BLaER1 treated with 17β-estradiol and CSF1 and Interleukin-3, amounts not matched to agents 10 nM and 100 nM (cell line): ENCODE data around the gene SPTBN4.

Experiments used
- H3K27ac ChIP-seq, 11 experiments: shearing (Covaris generic); formaldehyde crosslinking; 2 replicates each; pipeline ENCODE4 v1.8.1; 2022
- H3K27me3 ChIP-seq, 11 experiments: shearing (Covaris generic); formaldehyde crosslinking; 2 replicates each; pipeline ENCODE4 v1.8.1; 2022
- H3K36me3 ChIP-seq, 11 experiments: shearing (Covaris generic); formaldehyde crosslinking; 2 replicates each; pipeline ENCODE4 v1.8.1; 2022
- H3K4me1 ChIP-seq, 10 experiments: shearing (Covaris generic); formaldehyde crosslinking; 2 replicates each; pipeline ENCODE4 v1.8.1; 2022
- H3K4me2 ChIP-seq, 11 experiments: shearing (Covaris generic); formaldehyde crosslinking; 2 replicates each; pipeline ENCODE4 v1.8.1; 2022
- H3K4me3 ChIP-seq, 10 experiments: shearing (Covaris generic); formaldehyde crosslinking; 2 replicates each; pipeline ENCODE4 v1.8.1; 2022
- H3K9ac ChIP-seq, 11 experiments: shearing (Covaris generic); formaldehyde crosslinking; 2 replicates each; pipeline ENCODE4 v1.8.1; 2022
- H3K9me3 ChIP-seq, 11 experiments: shearing (Covaris generic); formaldehyde crosslinking; replicated peaks in 1 of 11; 2 replicates each; pipeline ENCODE4 v1.8.1; 2022
- H4K20me1 ChIP-seq, 11 experiments: shearing (Covaris generic); formaldehyde crosslinking; 2 replicates each; pipeline ENCODE4 v1.8.1; 2022
- Cebpa-rat ChIP-seq, 11 experiments: shearing (Covaris generic); IDR thresholded peaks; 2 replicates each; pipeline ENCODE4 v1.8.1; 2022

Gene SPTBN4

GRCh38 chr19:40523322-40524047 lies 56.7 kb downstream of the SPTBN4 start:
- Histone ChIP-seq H3K27ac (no peak overlapping the region), H3K36me3 (no peaks in the 10 kb centered on the region), H3K9me3 (no peaks in the 10 kb centered on the region), H3K9ac (no peak overlapping the region), H3K4me1 (peaks cover 0 to 6% (median 2%) of the 10 kb centered on the region in 10 experiments; a peak in 4 of 20 replicates), H3K4me2 (peak overlapping the region in 1 of 11 experiments; percentile 40; a peak in 3 of 22 replicates), H4K20me1 (no peaks in the 10 kb centered on the region), H3K27me3 (no peaks in the 10 kb centered on the region), H3K4me3 (no peak overlapping the region)
- TF ChIP-seq Cebpa-rat (IDR thresholded peaks at IDR 0.05): no peak

- no peaks in the 10 kb centered on the region for H4K20me1 ChIP-seq
- H3K27ac ChIP-seq: no peak overlapping the region
- H3K9me3 ChIP-seq: no peaks in the 10 kb centered on the region
- no peak for TF ChIP-seq Cebpa-rat (IDR thresholded peaks at IDR 0.05)
- H3K4me2 ChIP-seq: no peak overlapping the region
- H3K27me3 ChIP-seq: no peaks in the 10 kb centered on the region
- H3K4me1 ChIP-seq: peaks cover 0 to 6% (median 4%) of the 10 kb centered on the region in 10 experiments; a peak in 5 of 20 replicates
- no peaks in the 10 kb centered on the region for H3K36me3 ChIP-seq
- no peak overlapping the region for H3K9ac ChIP-seq
- H3K4me3 ChIP-seq: no peak overlapping the region
These were observed 57.3 kb downstream of the SPTBN4 start for GRCh38 chr19:40524133-40524549.

GRCh38 chr19:40524655-40525054 lies 57.9 kb downstream of the SPTBN4 start:
- H3K27ac ChIP-seq: no peak overlapping the region
- no peaks in the 10 kb centered on the region for H3K36me3 ChIP-seq
- H3K9me3 ChIP-seq: no peaks in the 10 kb centered on the region
- H3K27me3 ChIP-seq: no peaks in the 10 kb centered on the region
- H4K20me1 ChIP-seq: no peaks in the 10 kb centered on the region
- no peak for TF ChIP-seq Cebpa-rat (IDR thresholded peaks at IDR 0.05)
- no peak overlapping the region for H3K4me2 ChIP-seq
- no peak overlapping the region for H3K4me3 ChIP-seq
- H3K9ac ChIP-seq: no peak overlapping the region
- peaks cover 3 to 11% (median 8%) of the 10 kb centered on the region in 10 experiments; a peak in 19 of 20 replicates for H3K4me1 ChIP-seq

GRCh38 chr19:40525234-40526051 lies 58.6 kb downstream of the SPTBN4 start:
- H3K27ac ChIP-seq: no peak overlapping the region
- no peaks in the 10 kb centered on the region for H3K27me3 ChIP-seq
- H3K36me3 ChIP-seq: no peaks in the 10 kb centered on the region
- H4K20me1 ChIP-seq: no peaks in the 10 kb centered on the region; a peak in 1 of 22 replicates
- H3K9ac ChIP-seq: no peak overlapping the region
- no peak overlapping the region for H3K4me2 ChIP-seq
- no peak overlapping the region for H3K4me3 ChIP-seq
- H3K9me3 ChIP-seq: no peaks in the 10 kb centered on the region
- no peak for TF ChIP-seq Cebpa-rat (IDR thresholded peaks at IDR 0.05)
- H3K4me1 ChIP-seq: peaks cover 10 to 17% (median 14%) of the 10 kb centered on the region in 10 experiments; a peak in 19 of 20 replicates

GRCh38 chr19:40528078-40528477 lies 61.3 kb downstream of the SPTBN4 start:
- Histone ChIP-seq H3K4me1 (peaks cover 10 to 16% (median 14%) of the 10 kb centered on the region in 10 experiments; a peak in 19 of 20 replicates), H4K20me1 (peaks cover 0 to 3% (median 0%) of the 10 kb centered on the region in 11 experiments; a peak in 5 of 22 replicates), H3K4me2 (no peak overlapping the region), H3K27me3 (no peaks in the 10 kb centered on the region; a peak in 1 of 22 replicates), H3K9ac (no peak overlapping the region; a peak in 1 of 22 replicates), H3K36me3 (no peaks in the 10 kb centered on the region), H3K27ac (no peak overlapping the region), H3K9me3 (no peaks in the 10 kb centered on the region), H3K4me3 (no peak overlapping the region)
- no peak for TF ChIP-seq Cebpa-rat (IDR thresholded peaks at IDR 0.05)

GRCh38 chr19:40528533-40529092 lies 61.8 kb downstream of the SPTBN4 start:
- H3K4me2 ChIP-seq: peak overlapping the region in 7 of 11 experiments; percentile 29 to 96 (median 80); a peak in 10 of 22 replicates
- no peak for TF ChIP-seq Cebpa-rat (IDR thresholded peaks at IDR 0.05)
- H3K27me3 ChIP-seq: no peaks in the 10 kb centered on the region; a peak in 1 of 22 replicates
- peaks cover 9 to 14% (median 11%) of the 10 kb centered on the region in 10 experiments; a peak in 19 of 20 replicates for H3K4me1 ChIP-seq
- H3K4me3 ChIP-seq: peak overlapping the region in 1 of 10 experiments; percentile 69; a peak in 1 of 20 replicates
- H3K9ac ChIP-seq: no peak overlapping the region; a peak in 1 of 22 replicates
- peaks cover 0 to under 1% (median 0%) of the 10 kb centered on the region in 11 experiments; a peak in 3 of 22 replicates for H3K9me3 ChIP-seq
- H3K27ac ChIP-seq: no peak overlapping the region
- H3K36me3 ChIP-seq: no peaks in the 10 kb centered on the region
- H4K20me1 ChIP-seq: peaks cover 0 to 3% (median 0%) of the 10 kb centered on the region in 11 experiments; a peak in 5 of 22 replicates

GRCh38 chr19:40529093-40529954 lies 62.5 kb downstream of the SPTBN4 start:
- peak overlapping the region; percentile 67 to 96 (median 80) for H3K4me2 ChIP-seq
- H3K4me3 ChIP-seq: peak overlapping the region; percentile 48 to 69 (median 55)
- TF ChIP-seq Cebpa-rat (IDR thresholded peaks at IDR 0.05): no peak
- no peaks in the 10 kb centered on the region; a peak in 1 of 22 replicates for H3K27me3 ChIP-seq
- H3K4me1 ChIP-seq: peaks cover 9 to 14% (median 11%) of the 10 kb centered on the region in 10 experiments; a peak in 19 of 20 replicates
- peaks cover 0 to 3% (median 0%) of the 10 kb centered on the region in 11 experiments; a peak in 5 of 22 replicates for H4K20me1 ChIP-seq
- no peak overlapping the region; a peak in 2 of 22 replicates for H3K27ac ChIP-seq
- H3K9me3 ChIP-seq: peaks cover 0 to 7% (median 5%) of the 10 kb centered on the region in 11 experiments; a peak in 6 of 22 replicates
- H3K36me3 ChIP-seq: no peaks in the 10 kb centered on the region
- peak overlapping the region in 7 of 11 experiments; percentile 20 to 60 (median 46); a peak in 7 of 22 replicates for H3K9ac ChIP-seq
